Measurements from ENCODE around the gene LTA4H. TPM values are rescaled to one million over a fixed set of nuclear protein-coding genes. Genes with fewer than 3 reads are reported as not detected.

LTA4H gene
- total and polyA plus RNA-seq, 9 donors: 82.8 to 282 (median 106) TPM

DNA sequence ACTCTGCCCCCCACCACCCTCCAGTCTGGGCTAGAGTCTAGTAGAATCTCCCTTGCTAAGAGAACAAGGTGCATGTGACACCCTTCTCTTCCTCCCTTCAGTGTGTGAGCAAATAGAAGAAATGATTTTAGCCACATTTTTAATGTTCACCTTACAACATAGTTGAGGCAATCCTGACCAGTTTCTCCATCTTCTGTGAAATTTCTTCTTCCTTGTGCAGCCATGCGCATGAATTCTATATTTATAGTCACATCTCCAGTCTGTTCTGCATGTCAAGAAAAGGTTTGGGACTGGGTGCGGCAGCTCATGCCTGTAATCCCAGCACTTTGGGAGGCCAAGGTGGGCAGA, 9.5 kb upstream of the LTA4H start:
- WGBS, 3 donors: 92 to 100% (median 96%) methylated on average over 2 of the region's 2 CpGs
- intact Hi-C loops (cut with DNase I): no loop called here
- H3K4me1 ChIP-seq (ENCODE audit: insufficient read depth): no peaks in the 10 kb centered on the region

DNA sequence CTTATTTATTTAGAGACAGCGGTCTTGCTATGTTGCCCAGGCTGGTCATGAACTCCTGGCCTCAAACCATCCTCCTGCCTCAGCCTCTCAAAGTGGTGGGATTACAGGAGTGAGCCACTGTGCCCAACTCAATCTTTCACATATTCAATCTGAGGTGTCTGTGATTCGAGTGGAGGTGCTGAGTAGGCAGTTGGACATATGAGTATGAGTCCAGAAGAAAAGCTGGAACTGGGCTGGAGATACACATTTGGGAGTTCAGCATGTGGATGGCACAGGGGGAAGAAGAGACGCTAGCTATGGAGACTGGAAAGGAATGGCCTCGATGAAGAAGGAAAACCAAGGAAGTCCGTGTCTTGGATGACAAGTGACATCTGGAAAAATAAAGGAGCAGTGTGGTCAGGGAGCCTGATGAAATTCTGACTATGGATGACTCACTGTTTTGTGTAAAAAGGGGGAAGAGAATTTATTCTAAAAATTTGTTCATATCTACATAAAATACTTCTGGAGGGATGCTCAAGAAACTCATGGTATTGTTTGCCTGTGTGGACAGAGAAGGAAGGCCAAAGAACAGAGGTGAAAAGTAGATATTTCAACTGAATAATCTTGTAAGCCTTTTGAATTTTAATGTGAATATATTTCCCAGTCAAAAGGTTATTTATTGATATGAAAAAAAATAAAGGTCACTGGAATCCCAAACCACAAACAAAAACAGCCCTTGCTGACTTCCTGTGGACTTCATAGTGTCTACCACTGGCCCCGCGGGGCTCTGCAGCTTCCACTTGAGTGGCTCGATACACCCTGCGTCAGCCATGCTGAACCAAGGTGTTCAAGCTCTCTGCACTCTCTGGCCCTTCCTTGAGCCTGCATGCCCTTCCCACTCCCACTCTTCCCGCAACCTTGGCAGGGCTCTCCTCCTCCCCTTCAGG, 8.9 kb upstream of the LTA4H start:
- no peak for DNase-seq
- 49 to 62% (median 59%) methylated on average over 10 of the region's 10 CpGs for WGBS, 3 donors
- no peaks in the 10 kb centered on the region for H3K36me3 ChIP-seq
- H3K9me3 ChIP-seq: no peaks in the 10 kb centered on the region
- no peak for TF ChIP-seq EP300 (IDR thresholded peaks at IDR 0.05)
- TF ChIP-seq, protein P1, sequence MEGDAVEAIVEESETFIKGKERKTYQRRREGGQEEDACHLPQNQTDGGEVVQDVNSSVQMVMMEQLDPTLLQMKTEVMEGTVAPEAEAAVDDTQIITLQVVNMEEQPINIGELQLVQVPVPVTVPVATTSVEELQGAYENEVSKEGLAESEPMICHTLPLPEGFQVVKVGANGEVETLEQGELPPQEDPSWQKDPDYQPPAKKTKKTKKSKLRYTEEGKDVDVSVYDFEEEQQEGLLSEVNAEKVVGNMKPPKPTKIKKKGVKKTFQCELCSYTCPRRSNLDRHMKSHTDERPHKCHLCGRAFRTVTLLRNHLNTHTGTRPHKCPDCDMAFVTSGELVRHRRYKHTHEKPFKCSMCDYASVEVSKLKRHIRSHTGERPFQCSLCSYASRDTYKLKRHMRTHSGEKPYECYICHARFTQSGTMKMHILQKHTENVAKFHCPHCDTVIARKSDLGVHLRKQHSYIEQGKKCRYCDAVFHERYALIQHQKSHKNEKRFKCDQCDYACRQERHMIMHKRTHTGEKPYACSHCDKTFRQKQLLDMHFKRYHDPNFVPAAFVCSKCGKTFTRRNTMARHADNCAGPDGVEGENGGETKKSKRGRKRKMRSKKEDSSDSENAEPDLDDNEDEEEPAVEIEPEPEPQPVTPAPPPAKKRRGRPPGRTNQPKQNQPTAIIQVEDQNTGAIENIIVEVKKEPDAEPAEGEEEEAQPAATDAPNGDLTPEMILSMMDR (IDR thresholded peaks at IDR 0.05): no peak
- no peak for TF ChIP-seq POLR2A (IDR thresholded peaks at IDR 0.05)
- no peaks in the 10 kb centered on the region for H3K4me1 ChIP-seq (ENCODE audit: insufficient read depth)
- H3K27ac ChIP-seq: no peak overlapping the region
- intact Hi-C loops (cut with DNase I): no loop called here
- no peak overlapping the region for H3K4me3 ChIP-seq
- H3K27me3 ChIP-seq: no peaks in the 10 kb centered on the region

More for the DNA sequence above, 9.5 kb upstream of the LTA4H start:
- H3K27ac ChIP-seq: no peak overlapping the region
- TF ChIP-seq EP300 (IDR thresholded peaks at IDR 0.05) (no peak), POLR2A (IDR thresholded peaks at IDR 0.05) (no peak)
- TF ChIP-seq, protein P1 (IDR thresholded peaks at IDR 0.05): no peak
- no peak for DNase-seq
- no peaks in the 10 kb centered on the region for H3K36me3 ChIP-seq
- no peaks in the 10 kb centered on the region for H3K9me3 ChIP-seq
- H3K27me3 ChIP-seq: no peaks in the 10 kb centered on the region
- no peak overlapping the region for H3K4me3 ChIP-seq

DNA sequence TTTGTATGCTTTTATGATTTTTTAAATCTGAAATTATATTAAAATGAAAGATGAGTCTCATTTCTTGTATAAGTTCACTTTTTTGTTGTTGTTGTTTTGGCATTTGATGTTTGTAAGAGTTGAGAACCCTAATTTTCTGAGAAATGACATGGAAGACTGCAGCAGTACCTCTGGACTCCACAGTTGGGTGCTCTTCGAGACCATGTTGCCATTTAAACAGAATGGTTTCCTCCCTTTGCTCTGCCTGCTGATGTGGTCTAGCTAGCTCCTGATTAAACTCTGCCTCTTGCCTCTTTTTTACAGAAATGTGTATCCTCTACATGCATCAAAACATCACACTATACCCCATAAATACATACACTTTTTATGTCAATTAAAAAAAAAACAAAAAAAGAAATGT, 5.8 kb upstream of the LTA4H start:
- Histone ChIP-seq H3K27ac (no peak overlapping the region), H3K27me3 (no peaks in the 10 kb centered on the region), H3K9me3 (no peaks in the 10 kb centered on the region), H3K4me1 (ENCODE audit: insufficient read depth) (no peaks in the 10 kb centered on the region), H3K4me3 (no peak overlapping the region), H3K36me3 (no peaks in the 10 kb centered on the region)
- TF ChIP-seq POLR2A (IDR thresholded peaks at IDR 0.05): no peak
- no peak for TF ChIP-seq EP300 (IDR thresholded peaks at IDR 0.05)
- TF ChIP-seq, protein P1 (IDR thresholded peaks at IDR 0.05): no peak
- intact Hi-C loops (cut with DNase I): no loop called here
- 87 to 90% (median 89%) methylated on average over 1 of the region's 1 CpG for WGBS, 3 donors
- DNase-seq: no peak

DNA sequence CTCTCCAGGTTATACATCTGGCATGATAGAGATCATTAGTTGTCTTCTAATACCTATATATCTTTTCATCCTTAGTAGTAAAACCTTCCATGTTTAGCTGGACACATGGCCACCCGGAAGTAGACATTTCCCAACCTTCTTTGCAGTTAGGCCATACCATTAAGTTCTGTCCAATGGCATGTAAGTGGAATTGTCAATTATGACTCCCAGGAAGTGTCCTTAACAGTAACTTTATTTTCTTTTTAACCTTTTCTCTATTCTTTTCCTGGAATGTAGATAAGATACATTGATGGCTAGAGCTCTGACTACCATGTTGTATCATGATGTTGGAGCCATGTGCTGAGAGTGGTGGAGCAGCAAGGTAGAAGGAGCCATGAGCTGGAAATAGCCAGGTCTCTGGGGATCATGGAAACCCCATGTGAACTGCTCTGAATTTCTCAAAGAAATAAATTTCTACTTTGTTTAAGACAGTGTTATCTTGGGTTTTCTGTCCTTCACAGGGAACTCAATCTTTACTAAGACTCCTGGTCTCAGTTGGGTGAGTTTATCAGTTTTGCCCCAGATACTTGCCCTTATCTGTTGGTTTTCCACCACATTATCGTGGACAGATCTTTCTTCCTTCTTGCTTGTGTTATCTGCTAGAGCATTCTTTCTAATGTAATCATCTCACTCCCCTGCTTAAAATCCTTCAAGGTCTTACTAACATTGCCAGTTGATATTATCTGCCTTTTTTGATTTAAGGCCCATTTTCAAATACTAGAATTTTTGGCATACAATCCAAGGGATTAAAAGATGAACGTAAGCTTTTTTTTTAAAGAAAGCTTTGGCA, 5.1 kb upstream of the LTA4H start:
- WGBS, 3 donors: 46 to 63% (median 48%) methylated on average over 3 of the region's 3 CpGs
- Histone ChIP-seq H3K27me3 (no peaks in the 10 kb centered on the region), H3K4me3 (no peak overlapping the region), H3K4me1 (ENCODE audit: insufficient read depth) (no peaks in the 10 kb centered on the region), H3K9me3 (no peaks in the 10 kb centered on the region), H3K27ac (no peak overlapping the region), H3K36me3 (no peaks in the 10 kb centered on the region)
- TF ChIP-seq, protein P1 (IDR thresholded peaks at IDR 0.05): no peak
- TF ChIP-seq EP300 (IDR thresholded peaks at IDR 0.05): no peak
- TF ChIP-seq POLR2A (IDR thresholded peaks at IDR 0.05): no peak
- no peak for DNase-seq
- intact Hi-C loops (cut with DNase I): no loop called here

Measured in ovary (tissue), 9 donors.